Immature natural killer cell (primary cell): ENCODE results near the gene RBBP8. TPM values are rescaled to one million over a fixed set of nuclear protein-coding genes. Genes with fewer than 3 reads are reported as not detected.

Source experiments
- DNase-seq, 3 donors: peaks; one replicate each; pipeline ENCODE4 v3.0.0; 2022; ENCODE audit warnings: mixed read lengths in 1 of 3
- H3K27ac Mint-ChIP-seq, 6 donors: one replicate each; pipeline ENCODE4 v1.8.0; 2020; ENCODE audit warnings: mixed read lengths in 6 of 6, mild to moderate bottlenecking in 5 of 6, inconsistent platforms in 4 of 6, moderate library complexity in 3 of 6
- H3K27me3 Mint-ChIP-seq, 3 donors: one replicate each; pipeline ENCODE4 v1.8.0; 2020 to 2021; ENCODE audit warnings: low read depth in 3 of 3, mild to moderate bottlenecking in 3 of 3, mixed read lengths in 3 of 3, moderate library complexity in 3 of 3, inconsistent platforms in 1 of 3
- H3K36me3 Mint-ChIP-seq, 3 donors: one replicate each; pipeline ENCODE4 v1.8.0; 2020; ENCODE audit warnings: mixed read lengths in 3 of 3, inconsistent platforms in 2 of 3, mild to moderate bottlenecking in 2 of 3
- H3K4me1 Mint-ChIP-seq, 2 donors: one replicate each; pipeline ENCODE4 v1.8.0; 2020; ENCODE audit warnings: inconsistent platforms in 2 of 2, mild to moderate bottlenecking in 2 of 2, mixed read lengths in 2 of 2, moderate library complexity in 1 of 2
- H3K4me3 Mint-ChIP-seq, 5 donors: one replicate each; pipeline ENCODE4 v1.8.0; 2020; ENCODE audit warnings: mild to moderate bottlenecking in 5 of 5, mixed read lengths in 5 of 5, inconsistent platforms in 3 of 5, moderate library complexity in 3 of 5
- H3K9me3 Mint-ChIP-seq, 6 donors: one replicate each; pipeline ENCODE4 v1.8.0; 2020; ENCODE audit warnings: mild to moderate bottlenecking in 6 of 6, mixed read lengths in 6 of 6, inconsistent platforms in 4 of 6, moderate library complexity in 3 of 6
- polyA plus RNA-seq, 3 donors: library from polyadenylated mRNA; unstranded; fragments of 300-500 nt; fragmentation: Illumina TruSeq; gene quantifications; one replicate each; pipeline ENCODE4 v1.2.3, GENCODE V29; 2021

Gene RBBP8
- polyA plus RNA-seq, 3 donors from 2014 or later: 3.0 to 3.7 TPM; not detected in 1

DNA sequence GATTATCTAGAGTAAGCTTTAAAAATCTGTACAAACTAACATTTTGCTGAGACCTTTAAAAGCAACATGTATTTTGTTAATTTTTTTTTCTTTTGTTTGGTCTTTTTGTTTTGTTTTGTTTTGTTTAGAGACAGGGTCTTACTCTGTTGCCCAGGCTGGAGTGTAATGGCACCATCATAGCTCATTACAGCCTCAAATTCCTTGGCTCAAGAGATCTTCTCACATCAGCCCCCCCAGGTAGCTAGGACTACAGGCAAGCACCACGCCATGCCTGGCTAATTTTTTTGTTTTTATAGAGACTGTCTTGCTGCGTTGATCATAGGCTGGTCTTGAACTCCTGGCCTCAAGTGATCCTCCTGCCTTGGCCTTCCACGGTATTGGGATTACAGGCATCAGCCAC lies 23.1 kb downstream of the RBBP8 start:
- no peaks in the 10 kb centered on the region for H3K27me3 Mint-ChIP-seq
- H3K9me3 Mint-ChIP-seq: no peaks in the 10 kb centered on the region
- peaks cover 1 to 15% of the 10 kb centered on the region in 2 donors for H3K4me1 Mint-ChIP-seq
- DNase-seq: no peak
- H3K4me3 Mint-ChIP-seq: no peak overlapping the region
- peaks cover 0 to 29% (median 16%) of the 10 kb centered on the region in 3 donors for H3K36me3 Mint-ChIP-seq
- H3K27ac Mint-ChIP-seq: peak overlapping the region in 1 of 6 donors; percentile 11

DNA sequence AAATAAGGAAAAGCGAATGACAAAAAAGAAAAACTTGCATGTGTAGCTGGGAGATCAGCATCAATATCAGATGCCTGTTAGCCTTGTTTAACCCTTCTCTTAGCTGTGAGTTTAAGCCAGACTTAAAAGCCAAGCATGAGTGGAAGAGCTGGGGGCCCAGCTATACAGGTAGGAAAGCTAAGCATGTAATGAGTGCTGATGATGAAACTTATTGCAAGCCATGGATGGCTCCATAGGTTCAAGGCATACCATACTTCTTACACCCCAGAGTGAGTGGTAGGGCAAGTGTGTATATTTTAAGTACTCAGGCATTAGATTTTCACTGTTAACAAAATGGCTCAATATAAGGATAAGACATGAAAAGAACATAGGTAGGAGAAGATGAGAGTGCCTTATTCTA lies 28.0 kb downstream of the RBBP8 start:
- peaks cover 0 to 1% (median 0%) of the 10 kb centered on the region in 3 donors for H3K27me3 Mint-ChIP-seq
- peaks cover 0 to 8% (median 0%) of the 10 kb centered on the region in 3 donors for H3K36me3 Mint-ChIP-seq
- no peak overlapping the region for H3K4me3 Mint-ChIP-seq
- H3K27ac Mint-ChIP-seq: no peak overlapping the region
- no peaks in the 10 kb centered on the region for H3K9me3 Mint-ChIP-seq
- no peak for DNase-seq
- peaks cover 1 to 10% of the 10 kb centered on the region in 2 donors for H3K4me1 Mint-ChIP-seq

DNA sequence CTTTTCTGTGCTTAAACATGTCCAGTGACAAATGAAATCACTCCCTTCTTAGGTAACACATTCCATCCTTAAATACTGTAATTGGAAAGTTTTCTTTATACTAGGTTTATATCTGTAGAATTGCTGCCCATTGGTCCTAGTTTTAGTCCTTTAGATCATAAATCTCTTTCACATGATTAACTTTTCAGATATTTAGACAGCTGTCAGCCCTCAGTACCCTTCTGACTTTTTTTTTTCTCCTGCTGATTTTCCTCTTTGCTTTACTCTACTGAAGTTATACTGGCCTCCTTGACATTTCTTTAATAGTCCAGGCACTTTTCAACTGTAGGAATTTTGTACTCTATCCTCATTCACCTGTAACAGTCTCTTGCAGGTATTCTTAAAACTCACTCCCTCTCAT lies 28.9 kb downstream of the RBBP8 start:
- Mint-ChIP-seq H3K4me3 (no peak overlapping the region), H3K36me3 (peaks cover 0 to 5% (median 0%) of the 10 kb centered on the region in 3 donors), H3K9me3 (no peaks in the 10 kb centered on the region), H3K4me1 (peaks cover 1 to 10% of the 10 kb centered on the region in 2 donors), H3K27ac (no peak overlapping the region), H3K27me3 (peaks cover 0 to 1% (median 0%) of the 10 kb centered on the region in 3 donors)
- DNase-seq: no peak

DNA sequence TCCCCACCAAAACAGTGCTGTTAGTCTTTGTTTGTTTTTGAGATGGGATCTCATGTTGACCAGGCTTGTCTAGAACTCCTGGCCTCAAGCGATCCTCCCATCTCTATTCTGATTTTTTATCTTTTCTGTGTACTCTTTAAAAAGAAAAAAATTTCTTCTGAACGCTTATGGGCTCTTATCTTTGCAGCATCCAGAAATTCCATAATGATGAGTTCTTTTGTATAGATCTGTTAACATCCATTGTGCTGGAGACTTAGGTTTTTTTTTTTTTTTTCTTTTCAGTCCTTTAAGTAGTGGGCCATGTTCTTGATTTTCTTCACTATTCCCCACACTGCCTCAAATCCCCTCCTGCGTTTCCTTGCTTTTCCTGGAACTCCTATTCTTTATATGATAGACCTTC lies 31.0 kb downstream of the RBBP8 start:
- Mint-ChIP-seq H3K4me3 (no peak overlapping the region), H3K4me1 (no peaks in the 10 kb centered on the region), H3K27ac (no peak overlapping the region), H3K9me3 (no peaks in the 10 kb centered on the region), H3K36me3 (peaks cover 0 to 5% (median 0%) of the 10 kb centered on the region in 3 donors), H3K27me3 (peaks cover 0 to 1% (median 0%) of the 10 kb centered on the region in 3 donors)
- DNase-seq: no peak

DNA sequence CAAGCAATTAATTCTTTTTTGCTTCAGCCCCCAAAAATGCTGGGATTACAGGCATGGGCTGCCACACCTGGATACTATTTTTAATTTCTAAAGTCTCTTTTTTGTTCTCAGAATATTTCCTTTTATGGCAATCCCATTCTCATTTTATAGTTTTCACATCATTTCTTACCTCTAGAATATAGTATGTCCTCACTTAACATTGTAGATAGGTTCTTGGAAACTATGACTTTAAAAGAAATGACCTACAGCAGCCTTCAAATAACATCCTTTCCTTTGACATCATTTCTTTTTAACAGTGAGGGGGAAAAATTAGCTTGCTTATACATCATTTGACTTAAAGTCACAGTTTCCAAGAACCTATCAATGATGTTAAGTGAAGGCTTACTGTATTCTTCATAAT lies 31.6 kb downstream of the RBBP8 start:
- no peak overlapping the region for H3K27ac Mint-ChIP-seq
- no peaks in the 10 kb centered on the region for H3K4me1 Mint-ChIP-seq
- H3K9me3 Mint-ChIP-seq: no peaks in the 10 kb centered on the region
- no peak overlapping the region for H3K4me3 Mint-ChIP-seq
- H3K27me3 Mint-ChIP-seq: peaks cover 0 to 1% (median 0%) of the 10 kb centered on the region in 3 donors
- no peak for DNase-seq
- peaks cover 0 to 5% (median 0%) of the 10 kb centered on the region in 3 donors for H3K36me3 Mint-ChIP-seq

DNA sequence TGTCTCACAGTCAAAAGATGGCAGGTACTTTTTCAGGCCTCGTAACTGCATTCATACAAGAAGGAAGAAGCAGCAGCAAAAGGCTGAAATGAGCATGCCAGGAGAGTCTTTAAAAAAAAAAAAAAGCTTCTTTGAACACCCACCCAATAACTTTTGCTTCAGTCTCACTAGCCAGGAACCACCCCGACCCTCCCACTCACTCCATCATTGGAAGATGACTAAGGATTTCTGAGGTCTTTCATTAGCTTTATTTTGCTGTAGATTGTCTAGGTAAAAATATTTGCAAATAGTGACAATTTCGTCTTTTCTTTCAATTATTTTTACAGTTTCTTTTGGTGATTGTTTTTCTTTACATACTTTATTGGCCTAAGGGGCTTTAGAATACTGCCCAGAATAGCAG lies 37.9 kb downstream of the RBBP8 start:
- no peak overlapping the region for H3K4me3 Mint-ChIP-seq
- H3K27me3 Mint-ChIP-seq: no peaks in the 10 kb centered on the region
- H3K27ac Mint-ChIP-seq: no peak overlapping the region
- no peaks in the 10 kb centered on the region for H3K9me3 Mint-ChIP-seq
- no peak for DNase-seq
- H3K36me3 Mint-ChIP-seq: peaks cover 0 to 5% (median 0%) of the 10 kb centered on the region in 3 donors
- H3K4me1 Mint-ChIP-seq: no peaks in the 10 kb centered on the region

DNA sequence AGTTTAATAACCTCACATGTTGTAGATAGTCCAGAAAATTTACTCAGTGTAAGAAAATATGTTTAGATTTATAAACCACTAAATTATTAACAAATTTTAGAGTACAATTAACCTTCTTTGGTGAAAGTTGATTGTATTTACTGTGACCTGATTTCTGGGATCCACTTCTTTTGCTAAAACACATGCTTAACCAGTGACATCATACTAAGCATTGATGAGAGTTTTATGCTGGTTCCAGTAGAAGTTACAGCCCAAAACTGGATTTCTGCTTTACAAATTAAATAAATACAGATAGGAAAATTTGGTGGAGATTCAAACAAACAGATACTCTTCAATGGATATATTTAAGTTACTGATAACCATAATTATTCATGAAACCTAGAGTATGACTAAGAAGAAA lies 40.9 kb downstream of the RBBP8 start:
- Mint-ChIP-seq H3K27me3 (no peaks in the 10 kb centered on the region), H3K4me3 (no peak overlapping the region), H3K27ac (no peak overlapping the region), H3K9me3 (no peaks in the 10 kb centered on the region), H3K4me1 (no peaks in the 10 kb centered on the region), H3K36me3 (peaks cover 0 to 5% (median 0%) of the 10 kb centered on the region in 3 donors)
- DNase-seq: no peak

DNA sequence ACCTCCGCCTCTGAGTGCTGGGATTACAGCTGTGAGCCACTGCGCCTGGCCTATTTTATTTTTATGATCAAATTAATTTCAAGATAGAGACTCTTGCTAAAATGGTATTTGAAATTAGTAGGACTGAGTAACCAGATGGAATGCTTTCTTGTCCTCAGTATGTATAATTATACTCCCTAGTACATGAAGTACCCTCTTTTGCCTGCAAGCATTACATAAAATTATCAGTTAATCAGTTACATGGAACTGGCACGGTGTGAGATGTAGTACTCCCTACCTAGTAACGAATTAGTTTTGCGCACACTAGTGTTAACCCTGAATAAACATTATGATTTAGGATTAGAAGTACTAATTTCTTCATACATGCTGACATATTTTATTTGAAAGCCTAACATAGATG lies 41.6 kb downstream of the RBBP8 start:
- Mint-ChIP-seq H3K27me3 (no peaks in the 10 kb centered on the region), H3K27ac (no peak overlapping the region), H3K36me3 (peaks cover 0 to 5% (median 0%) of the 10 kb centered on the region in 3 donors), H3K9me3 (no peaks in the 10 kb centered on the region), H3K4me1 (no peaks in the 10 kb centered on the region), H3K4me3 (no peak overlapping the region)
- no peak for DNase-seq

DNA sequence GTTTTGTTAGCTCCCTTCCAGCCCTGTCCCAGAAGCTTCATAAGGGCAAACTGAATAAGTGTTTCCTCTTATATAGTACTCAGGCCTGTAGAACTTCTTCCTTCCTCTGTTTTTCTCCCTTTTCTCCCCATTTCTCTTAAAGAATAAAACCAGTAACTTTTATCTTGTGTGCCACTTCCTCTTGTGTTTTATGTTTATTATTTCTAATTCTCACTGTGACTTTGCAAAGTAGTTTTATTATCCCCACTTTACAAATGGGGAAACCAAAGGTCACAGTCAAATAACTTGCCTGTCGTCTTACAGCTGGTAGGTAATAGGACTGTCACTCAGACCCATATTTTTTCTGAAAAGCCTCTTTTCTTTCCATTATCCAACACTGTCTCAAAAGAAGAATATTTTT lies 42.4 kb downstream of the RBBP8 start:
- Mint-ChIP-seq H3K27me3 (peaks cover 0 to 3% (median 0%) of the 10 kb centered on the region in 3 donors), H3K27ac (no peak overlapping the region), H3K4me3 (no peak overlapping the region), H3K9me3 (no peaks in the 10 kb centered on the region), H3K36me3 (peaks cover 0 to 5% (median 3%) of the 10 kb centered on the region in 3 donors), H3K4me1 (no peaks in the 10 kb centered on the region)
- no peak for DNase-seq

DNA sequence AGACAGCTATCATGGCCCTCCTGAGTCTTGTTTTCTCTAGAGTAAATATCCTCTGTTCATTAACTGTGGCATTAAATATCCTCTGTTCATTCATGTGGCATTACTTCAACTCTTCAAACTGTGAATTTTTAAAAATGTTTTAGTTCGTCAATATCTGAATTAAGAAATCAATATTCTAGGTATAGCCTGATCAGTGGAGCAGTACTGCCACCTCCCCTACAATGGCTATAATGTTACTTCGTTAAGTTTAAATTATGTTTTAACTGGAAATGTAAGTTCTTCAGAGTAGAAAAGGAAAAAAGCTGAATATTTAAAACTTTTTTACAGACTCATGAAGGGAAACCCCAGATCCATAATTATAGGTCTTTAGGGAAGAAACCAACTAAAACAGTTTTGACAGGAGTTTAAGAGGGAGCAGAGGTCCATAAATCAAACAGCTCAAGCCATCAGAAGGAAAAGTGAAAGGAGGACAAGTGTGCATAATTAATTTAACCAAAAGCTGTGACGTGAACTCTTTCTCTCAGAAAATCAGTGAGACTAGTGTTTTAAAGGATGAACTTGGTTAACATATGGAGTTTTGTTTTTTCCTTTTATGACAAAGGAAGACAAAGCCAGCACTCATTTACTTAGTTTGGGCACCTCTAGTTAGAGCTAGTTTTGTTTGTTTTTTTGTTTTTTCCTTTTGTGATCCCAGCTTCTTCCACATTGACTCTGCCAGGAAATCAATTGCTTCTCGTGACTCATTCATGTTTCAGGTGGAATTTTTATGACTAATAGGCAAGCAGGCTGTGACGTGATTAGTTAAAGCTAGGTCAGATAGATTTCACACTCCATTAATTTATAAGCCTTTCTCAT lies 44.9 kb downstream of the RBBP8 start:
- H3K4me1 Mint-ChIP-seq: no peaks in the 10 kb centered on the region
- H3K27ac Mint-ChIP-seq: no peak overlapping the region
- no peak for DNase-seq
- peaks cover 0 to 3% (median 0%) of the 10 kb centered on the region in 3 donors for H3K27me3 Mint-ChIP-seq
- H3K4me3 Mint-ChIP-seq: no peak overlapping the region
- no peaks in the 10 kb centered on the region for H3K9me3 Mint-ChIP-seq
- H3K36me3 Mint-ChIP-seq: peaks cover 0 to 3% (median 0%) of the 10 kb centered on the region in 3 donors

DNA sequence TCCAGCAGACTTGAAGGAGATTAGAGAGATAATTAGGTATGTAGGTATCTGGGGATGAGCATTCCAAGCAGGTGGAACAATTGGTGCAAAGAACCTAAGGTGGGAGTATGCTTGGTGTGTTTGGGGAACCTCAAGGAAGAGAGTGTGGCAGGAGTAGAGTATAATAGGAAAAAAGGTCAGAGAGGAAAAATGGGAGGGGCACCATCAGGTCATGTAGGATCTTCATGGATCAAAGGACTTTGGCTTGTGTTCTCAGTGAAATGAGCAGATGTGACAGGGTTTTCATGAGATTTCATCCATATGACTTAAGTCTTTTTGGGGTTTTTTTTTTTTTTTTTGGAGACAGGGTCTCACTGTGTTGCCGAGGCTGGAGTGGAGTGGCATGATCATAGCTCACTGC lies 47.3 kb downstream of the RBBP8 start:
- Mint-ChIP-seq H3K9me3 (no peaks in the 10 kb centered on the region), H3K27me3 (peaks cover 0 to 3% (median 0%) of the 10 kb centered on the region in 3 donors), H3K36me3 (peaks cover 0 to 6% (median 0%) of the 10 kb centered on the region in 3 donors), H3K4me3 (no peak overlapping the region), H3K4me1 (no peaks in the 10 kb centered on the region), H3K27ac (no peak overlapping the region)
- DNase-seq: no peak

DNA sequence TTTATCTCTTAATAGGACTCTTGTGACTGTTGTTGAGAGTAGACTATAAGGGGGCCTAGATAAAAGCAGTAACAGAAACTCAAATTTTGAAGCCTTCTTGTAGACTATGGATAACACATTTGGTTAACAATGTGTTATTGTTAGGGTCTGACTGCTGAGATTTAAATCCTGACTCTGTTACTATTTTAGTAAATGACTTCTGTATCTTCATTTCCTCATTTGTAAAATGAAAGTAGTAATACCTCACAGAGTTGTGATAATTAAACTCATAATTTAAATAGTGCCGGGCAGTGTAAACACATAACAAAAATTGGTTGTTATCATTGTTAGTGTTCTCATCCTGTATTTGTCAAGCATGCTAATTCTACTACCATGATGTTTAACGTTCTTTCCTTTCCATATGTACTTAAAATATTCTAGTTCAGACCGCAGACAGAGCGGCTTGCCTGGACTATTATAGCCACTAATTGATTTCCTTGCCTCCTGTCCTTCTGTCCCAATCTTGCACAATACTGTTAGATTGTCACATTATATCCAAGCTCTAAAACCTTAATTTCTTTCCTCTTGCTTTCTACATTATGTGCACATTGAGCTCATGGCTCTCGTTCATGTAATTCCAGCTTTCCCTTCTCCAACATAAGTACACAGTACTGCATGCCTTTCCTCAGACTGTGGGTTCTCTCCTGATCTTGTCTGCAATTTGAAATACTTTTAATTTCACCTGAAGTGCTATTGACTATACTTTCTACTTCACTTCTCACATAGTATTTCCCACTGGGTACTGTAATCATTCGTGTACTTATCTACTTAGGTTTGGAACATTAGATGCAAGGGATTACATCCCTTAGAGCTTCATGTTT lies 48.4 kb downstream of the RBBP8 start:
- Mint-ChIP-seq H3K4me3 (no peak overlapping the region), H3K9me3 (no peaks in the 10 kb centered on the region), H3K4me1 (no peaks in the 10 kb centered on the region), H3K27me3 (peaks cover 0 to 3% (median 0%) of the 10 kb centered on the region in 3 donors), H3K36me3 (peaks cover 0 to 9% (median 0%) of the 10 kb centered on the region in 3 donors), H3K27ac (peak overlapping the region in 1 of 6 donors; percentile 50)
- DNase-seq: no peak

DNA sequence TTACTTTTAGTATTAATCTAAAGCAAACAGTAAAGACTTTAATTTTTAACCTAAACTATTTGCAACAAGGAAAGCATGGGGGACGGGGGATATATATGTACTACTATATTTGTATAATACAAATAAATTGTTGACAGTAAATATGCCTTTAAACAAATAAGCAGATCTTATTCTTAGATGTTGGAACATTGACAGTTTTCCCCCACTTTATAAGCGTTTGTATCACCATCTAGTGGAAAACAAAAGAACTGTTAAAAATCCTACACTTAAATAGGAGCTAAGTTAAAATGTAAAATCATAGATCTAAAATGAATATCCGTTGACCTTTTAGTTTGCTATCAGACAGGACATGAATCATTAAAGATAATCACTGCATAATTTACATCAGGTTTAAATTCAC lies 50.0 kb downstream of the RBBP8 start:
- no peaks in the 10 kb centered on the region for H3K4me1 Mint-ChIP-seq
- no peak overlapping the region for H3K4me3 Mint-ChIP-seq
- no peaks in the 10 kb centered on the region for H3K9me3 Mint-ChIP-seq
- peaks cover 0 to 3% (median 0%) of the 10 kb centered on the region in 3 donors for H3K27me3 Mint-ChIP-seq
- peak; percentile 3 to 25 (median 19) for DNase-seq
- no peak overlapping the region for H3K27ac Mint-ChIP-seq
- peaks cover 0 to 9% (median 0%) of the 10 kb centered on the region in 3 donors for H3K36me3 Mint-ChIP-seq

DNA sequence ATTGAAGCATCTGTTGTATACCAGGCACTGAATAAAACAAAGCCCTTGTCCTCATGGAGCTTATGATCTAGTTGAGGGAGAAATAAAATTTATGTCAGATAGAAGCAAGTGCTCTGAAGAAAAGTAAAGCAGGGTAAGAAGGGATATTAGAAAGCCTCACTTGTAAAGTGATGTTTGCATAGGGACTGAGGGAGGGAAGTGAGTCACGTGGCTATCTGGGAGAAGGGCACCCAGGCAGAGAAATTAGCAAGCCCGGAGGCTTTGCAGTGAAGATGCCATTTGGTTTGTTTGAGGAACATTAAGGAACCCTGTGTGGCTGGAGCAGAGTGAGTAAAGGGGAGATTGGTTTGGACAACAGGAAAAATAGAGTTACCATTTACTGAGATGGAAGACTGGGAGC lies 52.1 kb downstream of the RBBP8 start:
- peaks cover 0 to 9% (median 0%) of the 10 kb centered on the region in 3 donors for H3K36me3 Mint-ChIP-seq

More for the DNA sequence above, 52.1 kb downstream of the RBBP8 start:
- H3K4me3 Mint-ChIP-seq: no peak overlapping the region
- peaks cover 0 to under 1% (median 0%) of the 10 kb centered on the region in 3 donors for H3K27me3 Mint-ChIP-seq
- DNase-seq: no peak
- H3K4me1 Mint-ChIP-seq: no peaks in the 10 kb centered on the region
- H3K27ac Mint-ChIP-seq: no peak overlapping the region
- no peaks in the 10 kb centered on the region for H3K9me3 Mint-ChIP-seq
